ENCODE measurements around the gene LGR4.
"Not testable (repeated sequence)": the region's sequence is repeated elsewhere in the genome, so short reads cannot be mapped to it uniquely, and the experiment has no call there.

Gene LGR4

DNA sequence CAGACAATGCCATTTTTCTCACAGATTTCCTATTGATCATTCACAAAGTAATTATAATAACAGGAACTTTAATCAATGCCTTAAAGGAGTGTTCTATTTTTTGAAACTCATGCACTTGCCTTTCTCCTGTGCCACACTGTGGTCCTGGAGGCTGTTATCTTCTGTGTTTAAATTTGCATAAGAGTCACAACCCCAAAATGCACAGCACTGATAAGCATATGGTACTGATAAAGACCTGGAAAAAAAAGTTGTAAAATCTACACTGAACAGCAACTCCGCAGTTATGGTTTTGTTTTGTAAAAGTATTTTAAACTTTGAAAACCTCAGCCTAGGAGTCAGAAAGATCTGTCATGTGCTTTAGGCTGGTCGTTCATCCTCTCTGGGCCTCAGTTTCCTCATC, 100.4 kb downstream of the LGR4 start:
- no peak for DNase-seq

DNA sequence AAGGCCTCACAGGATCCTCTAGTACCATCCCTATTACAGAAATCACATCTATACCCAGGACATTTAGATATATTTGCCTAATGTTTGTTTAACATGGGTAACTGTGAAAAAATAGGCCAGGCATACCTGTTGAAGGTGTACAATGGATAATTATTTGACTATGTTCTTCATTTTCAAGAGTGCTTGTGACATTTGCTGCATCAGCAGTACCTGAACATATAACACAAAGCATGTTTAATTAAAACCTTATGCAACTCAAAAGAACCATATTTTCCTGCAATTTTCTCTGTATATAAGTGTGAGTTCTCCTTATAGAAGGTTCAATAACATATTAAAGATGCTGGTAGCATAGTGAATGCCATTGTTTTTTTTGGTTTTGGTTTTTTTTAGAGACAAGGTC, 101.1 kb downstream of the LGR4 start:
- DNase-seq: no peak

DNA sequence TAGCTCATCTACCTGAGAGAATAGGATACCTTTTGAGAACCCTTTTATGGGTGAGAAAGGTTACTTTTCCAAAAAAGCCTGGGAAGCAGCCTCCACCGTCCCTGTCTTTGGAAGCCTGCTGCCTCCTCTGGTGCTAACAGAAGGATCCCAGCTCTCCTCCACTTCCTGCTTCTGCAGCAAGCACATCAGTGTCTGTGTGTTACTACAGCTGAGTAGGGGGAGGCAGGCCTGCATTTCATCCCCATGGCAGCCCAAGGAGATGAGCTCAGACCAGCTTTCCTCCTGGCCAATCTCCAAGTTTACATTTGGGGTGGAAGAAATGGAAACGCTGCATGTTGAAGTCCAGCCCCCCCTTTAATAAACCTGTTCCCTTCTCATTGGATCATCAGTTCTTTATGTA, 102.2 kb downstream of the LGR4 start:
- no peak for DNase-seq

DNA sequence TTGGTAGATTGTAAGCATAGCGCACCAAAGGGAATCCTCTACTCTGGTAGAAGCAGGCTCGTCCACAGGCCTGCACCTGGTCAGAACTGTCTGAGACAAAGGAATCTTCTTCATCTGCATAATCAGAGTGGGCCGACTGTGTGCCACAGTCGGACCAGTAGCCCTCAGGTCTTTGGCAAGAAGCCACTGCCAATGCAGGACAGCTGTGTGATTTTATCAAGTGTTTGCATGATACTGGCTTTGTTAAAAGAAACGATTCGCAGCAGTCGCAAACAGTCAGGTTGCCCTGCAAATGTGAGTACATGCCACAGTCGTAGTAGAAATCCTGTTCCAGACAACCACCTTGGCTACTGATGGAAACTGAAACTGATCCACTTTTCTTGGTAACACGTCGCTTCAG, 104.7 kb downstream of the LGR4 start:
- DNase-seq: no peak

DNA sequence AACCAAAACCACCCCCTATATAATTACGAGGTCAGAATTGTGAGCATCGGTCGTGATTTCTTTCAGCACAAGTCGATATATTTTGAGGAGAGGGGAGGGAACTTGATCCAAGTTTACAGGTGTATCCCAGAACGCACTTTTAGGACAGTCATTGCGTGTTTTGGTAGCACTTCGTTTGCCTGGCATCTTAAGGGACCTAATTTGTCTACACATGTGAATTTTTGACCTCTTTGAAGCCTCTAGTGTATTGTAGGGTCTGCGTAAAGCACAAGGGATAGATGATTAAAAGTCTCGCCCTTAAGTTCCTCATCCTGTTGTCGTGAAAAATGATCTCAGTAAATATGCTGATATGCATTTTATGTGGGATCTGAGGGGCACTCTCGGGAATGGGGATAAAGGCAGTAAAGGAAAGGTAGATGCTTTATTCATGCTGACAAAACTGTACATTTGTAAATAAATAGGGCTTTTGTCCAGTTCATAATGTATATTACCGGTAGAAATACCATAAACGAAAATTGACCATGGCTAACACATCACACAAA, 108.9 kb downstream of the LGR4 start:
- DNase-seq: no peak

DNA sequence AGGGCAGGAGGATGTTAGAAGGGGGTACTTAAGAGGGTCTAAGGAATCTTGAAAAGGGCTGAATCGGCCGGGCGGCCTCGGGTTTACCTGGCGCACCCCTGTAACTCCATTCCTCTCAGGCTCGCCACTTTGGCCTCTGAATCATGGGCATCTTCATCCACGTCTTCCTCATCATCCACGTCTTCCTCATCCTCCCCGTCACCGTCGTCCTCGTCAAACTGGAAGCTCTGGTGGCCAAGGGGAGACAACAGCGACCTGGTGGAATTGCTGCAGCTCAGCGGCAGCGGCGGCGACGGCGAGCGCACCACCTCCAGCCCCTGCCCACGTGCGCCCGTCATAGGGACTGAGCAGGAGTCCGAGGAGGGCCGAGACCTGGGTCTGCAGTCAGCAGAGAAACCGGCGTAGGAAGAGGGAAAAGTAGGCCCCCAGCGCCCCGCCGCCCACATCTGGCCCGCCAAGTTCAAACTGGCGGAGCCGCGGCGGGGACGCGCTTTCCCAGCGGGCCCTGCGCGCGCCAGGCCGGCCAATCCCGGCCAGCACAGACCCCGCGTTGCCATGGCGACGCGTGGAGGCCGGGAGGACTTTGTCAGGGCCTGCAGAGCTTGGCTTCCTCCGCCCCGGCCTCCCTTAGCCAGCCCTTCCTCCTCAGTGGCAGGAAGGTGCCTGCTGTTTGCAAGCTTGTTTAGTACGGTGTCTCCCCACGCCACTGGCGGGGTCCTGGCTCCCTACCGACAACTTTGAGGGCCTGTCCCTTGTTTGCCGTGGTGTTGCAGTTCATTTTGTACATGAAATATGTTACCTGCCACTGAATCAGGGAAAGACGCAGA, 109.6 kb downstream of the LGR4 start, which contains the start of gene CCDC34:
TSS of gene CCDC34 (minus strand) at position 467 of the 827 bp plus-strand sequence. CDS start at position 446, 21 bp downstream.
- peak; percentile 81 for DNase-seq

DNA sequence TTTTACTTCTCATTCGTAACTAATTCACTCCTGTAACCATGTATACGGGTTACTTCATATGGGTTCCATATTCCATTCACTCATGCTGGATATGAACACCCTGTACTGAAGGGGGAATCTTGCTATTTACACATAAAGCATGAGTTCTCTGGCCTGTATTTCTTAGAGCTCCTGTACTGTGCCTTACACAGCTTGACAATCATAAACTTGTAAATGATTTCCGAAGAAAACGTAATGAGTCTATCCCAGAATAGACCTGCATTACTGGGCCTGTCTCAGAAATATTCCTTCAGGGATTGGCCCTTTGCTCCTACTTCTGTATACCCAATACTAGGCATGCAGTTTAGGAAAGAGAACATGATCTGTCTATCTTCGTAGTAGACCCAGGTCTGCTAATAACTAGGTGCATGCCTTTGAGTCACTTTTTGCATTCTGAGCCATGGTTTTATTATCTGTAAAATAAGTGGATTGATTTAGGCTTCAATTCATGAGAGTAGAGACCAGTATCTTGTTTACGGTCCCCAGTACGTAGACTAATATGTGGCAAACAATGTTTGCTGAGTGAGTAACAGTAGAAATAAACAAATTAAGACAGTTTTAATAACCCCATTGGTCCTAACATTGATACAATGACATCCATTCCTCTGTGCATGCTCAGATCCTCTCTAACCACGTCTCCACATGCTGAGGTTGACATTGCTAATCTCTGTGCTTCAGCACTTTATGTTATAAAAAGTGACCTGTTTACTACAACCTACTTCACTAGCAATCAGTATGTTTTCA, 110.8 kb downstream of the LGR4 start:
- no peak for DNase-seq

DNA sequence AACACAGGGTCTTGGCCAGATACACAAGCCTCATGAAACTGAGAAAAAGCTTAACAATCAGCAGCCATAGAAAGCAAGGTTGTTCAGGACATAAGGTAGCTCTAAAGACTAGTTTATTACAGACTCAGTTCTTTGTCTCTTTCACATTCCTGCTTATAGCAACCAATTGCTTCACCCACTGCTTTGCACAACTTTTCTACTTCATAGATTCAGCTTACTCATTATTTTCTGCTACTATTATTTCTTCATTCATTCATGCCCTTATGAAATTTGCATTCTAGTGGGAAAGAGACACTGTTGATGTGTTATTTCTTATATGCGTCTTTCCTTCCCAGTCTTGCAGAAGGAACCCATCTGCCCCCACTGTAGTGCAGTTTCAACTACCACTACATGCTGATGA, 114.3 kb downstream of the LGR4 start:
- DNase-seq: no peak

DNA sequence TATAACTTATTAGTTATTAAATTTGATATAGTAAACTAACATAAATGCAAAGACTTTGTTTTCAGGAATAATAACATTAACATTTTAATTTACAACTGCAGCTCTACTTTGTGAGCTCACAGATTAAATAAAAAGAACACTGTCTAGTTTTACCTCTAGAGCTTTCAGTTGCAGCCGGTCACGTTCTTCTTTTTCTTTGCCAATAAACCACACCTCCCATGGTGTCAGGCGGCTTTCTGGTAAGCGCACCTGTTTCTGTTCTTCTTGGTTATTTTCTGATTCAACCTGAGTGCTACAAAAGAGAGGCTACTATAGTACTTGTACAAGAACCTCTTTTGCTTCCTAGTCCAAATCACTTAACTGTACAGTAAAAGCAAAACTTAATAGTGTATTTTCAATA, 115.3 kb downstream of the LGR4 start:
- no peak for DNase-seq

DNA sequence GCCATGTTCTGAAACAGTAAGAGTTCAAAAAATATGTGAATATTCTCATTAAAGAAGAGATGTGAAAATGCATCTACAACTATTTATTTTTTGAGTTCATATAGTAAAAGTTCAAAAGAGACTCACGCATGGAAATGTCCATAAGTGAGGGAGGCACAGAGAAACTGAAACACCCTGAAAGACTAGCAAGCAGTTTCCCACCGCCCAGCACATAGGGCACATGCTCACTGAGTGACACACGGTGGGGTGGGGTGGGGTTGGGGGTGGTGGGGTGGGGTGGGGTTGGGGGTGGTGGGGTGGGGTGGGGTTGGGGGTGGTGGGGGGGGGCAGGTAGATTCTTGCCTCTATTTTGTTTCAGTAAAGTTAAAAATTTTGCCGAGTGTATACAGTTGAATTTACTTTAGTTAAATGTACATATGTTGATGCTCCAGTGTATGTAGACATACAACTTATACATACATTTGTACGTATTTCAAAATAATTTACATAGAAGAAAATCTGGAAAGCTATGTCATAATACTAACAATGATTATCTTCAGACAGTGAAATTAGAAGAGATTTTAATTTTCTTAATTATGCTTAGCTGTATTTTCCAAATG, 115.9 kb downstream of the LGR4 start:
- no peak for DNase-seq

DNA sequence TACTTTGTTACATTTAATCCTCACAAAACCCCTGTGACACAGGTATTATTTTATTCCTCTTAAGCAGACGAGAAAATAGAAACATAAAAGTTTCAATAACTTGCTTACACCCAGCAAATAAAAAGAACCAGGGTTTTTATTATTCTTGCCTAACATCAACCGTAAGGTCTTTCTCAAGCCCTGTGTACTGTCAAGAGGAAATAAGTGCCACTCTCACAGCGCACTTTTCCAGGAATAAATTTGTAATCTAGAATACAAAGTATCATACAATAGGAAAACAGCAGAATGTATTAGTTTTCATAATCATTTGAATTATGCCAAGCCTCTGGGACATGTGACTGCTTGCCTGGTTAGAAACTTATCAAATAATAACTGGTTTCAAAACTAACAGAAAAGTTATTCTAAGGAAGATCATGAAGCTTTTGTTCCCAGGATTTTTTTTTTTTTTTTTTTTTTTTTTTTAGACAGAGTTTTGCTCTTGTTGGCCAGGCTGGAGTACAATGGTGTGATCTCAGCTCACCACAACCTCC, 117.0 kb downstream of the LGR4 start:
- no peak for DNase-seq

DNA sequence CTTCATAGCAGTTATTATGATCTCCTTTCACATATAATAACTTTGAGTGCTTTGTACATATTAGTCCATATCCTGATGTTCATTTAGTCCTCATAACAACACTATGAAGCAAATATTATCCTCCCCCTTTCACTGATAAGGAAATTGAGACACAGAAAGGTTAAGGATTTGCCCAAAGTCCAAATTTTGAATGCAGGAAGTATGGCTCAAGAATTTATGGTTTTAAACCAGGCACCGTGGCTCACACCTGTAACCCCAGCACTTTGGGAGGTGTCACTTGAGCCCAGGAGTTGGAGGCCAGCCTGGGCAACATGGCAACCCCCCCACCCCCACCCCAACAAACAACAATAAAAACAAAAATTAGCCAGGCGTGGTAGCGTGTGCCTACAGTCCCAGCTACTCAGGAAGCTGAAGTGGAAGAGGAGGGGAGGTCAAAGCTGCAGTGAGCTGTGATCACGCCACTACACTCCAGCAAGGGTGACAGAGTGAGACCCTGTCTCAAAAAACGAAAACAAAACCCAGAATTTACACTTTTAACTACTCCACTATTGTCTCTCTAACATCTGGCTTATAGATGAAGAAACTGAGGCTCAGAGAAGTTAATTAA, 118.1 kb downstream of the LGR4 start:
- no peak for DNase-seq

DNA sequence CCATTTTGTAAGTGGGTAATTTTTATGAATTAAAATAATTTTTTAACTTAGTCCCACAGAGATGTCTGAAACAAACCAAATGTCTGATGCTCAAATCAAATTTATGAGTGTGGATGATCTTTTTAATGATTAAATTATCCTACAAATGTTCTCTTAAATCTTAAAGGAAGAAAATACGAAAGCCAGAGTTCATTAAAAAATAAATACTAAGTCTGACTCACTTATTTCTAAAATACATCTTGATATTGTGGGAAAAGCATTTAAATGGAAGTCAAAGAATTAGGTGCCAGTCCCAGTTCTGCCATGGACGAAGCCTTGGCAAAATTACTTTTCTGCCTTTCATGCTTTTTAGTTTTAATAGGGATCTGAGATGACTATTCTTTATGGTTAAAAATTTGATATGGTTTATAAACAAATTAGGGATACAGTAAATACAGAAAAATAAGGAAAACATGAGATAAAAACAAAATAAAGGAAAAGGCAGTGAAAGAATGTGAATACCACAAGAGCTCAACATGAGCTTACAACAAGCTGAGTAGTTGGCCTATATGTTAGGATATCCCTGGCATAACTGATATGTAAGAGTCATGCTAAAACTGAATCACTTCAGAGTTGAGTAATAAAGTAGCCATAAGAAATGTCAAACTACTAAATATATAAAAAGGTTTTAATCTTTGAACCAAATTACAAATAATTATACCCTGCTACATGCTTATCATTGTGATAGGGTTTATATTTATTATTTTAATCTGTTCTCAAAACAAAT, 118.8 kb downstream of the LGR4 start:
- no peak for DNase-seq

DNA sequence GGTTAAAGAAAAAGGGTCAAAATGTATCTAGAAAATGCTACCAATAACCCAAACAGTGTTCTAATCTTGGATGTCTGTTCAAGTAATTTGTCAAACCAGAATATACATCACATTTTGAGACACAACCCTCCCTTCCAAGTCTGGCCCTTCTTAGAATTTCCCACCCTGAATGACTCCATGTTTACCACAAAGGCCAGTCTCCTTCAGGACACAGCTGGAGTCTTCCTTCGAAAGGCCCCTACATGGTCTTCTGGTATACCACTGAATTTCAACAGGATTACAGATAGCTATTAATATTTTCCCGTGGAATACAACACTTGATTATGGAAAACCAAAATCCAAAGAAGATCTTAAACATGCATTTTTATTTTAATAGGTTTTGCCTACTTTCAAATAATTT, 119.8 kb downstream of the LGR4 start:
- no peak for DNase-seq

DNA sequence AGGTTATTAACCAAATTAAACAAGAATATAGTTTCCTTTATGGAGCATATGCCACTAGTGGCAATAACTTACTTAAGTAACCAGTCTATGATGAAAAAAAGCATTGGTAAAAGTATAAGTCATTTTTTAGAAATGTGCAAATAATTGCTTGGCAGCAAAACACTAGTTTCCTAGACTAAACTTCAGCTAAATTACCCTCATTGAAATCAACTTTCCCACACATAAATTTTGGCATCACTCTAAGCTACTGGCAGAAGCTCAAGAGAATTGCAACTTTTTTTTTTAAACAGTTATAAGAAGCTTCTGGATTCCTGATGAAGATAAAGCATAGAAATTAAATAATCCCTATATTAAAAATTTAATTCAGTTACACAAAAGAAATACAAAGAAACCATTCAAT, 122.1 kb downstream of the LGR4 start:
- peak; percentile 87 for DNase-seq

DNA sequence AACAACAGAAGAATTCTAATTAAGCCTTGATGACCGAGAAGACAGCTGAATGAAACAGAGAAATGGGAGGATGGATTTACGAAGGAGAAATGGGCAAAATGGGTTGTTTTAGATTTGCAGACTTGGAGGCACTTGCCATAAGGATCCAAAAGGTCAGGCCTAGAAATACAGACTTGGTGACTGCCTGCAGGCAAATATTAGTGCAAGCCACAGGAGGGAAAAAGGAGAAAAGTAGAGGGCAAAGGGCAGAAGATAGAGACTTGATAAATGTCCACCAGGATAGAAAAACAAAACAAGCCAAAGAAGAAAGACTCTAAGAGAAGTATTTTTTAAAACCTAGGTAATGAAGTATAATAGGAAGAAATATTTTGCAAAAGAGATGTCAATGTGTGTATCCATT, 122.7 kb downstream of the LGR4 start:
- DNase-seq: no peak

DNA sequence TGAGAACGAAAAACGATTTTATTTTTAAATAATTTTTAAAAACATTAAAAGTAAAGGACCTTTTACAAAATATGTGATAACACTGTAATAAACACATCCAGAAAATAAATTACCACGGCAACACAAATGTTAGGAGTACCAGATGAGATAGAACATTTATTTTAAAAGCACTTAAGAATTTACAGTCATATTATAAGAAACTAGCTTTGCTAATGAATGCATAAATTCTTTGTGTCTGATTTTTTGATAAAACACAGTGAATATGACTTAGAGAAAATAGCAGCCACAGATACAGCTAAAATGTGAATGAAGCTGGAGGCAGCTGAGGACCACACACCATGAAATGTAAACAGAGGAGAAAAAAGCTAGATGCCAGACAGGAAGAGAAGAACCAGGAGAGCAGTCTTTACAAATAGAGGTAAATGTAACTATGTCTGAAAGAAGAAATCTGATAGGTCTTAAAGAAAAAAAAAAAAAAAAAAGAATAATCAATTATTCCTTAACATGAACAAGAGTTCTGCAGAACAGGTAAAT, 124.2 kb downstream of the LGR4 start:
- no peak for DNase-seq

DNA sequence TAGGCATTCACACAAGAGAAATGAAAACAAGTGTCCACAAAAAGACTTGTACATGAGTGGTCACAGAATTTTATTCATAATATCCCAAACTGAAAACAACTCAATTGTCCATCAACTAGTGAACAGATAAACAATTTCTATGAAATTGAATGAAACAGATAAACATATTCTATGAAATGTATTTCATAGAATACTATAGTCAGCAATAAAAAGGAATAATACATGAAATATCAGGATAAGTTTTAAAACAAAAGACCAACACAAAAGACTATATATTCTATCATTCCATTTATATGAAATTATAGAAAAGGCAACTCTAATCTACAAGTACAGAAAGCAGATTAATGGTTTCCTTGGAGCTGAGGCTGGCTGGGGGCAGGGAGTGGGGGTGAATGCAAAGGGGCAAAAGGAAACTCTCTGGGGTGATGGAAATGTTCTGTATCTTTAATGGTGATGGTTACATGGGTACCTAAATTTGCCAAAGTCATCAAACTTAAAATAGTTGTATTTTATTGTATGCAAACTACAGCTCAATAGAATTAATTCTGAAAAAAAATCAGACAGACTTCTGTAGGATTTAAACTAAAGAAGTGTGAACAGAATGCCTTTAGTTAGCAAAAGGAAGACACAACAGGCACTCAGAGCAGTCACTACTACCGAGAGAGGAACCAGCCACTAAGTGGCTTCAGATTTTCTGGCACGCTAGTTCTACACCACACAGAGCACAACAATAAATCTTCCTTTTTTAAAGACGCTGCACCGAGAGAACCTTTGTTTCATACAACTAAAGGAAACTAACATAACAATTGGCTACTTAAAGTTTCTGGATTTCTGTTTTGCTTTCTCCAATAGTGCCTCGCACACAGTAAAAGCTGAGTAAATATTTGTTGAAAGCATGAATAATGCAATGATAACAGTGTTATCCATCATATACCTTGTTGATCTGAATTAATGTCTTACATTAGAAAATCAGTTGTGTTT, 124.9 kb downstream of the LGR4 start:
- DNase-seq: no peak

DNA sequence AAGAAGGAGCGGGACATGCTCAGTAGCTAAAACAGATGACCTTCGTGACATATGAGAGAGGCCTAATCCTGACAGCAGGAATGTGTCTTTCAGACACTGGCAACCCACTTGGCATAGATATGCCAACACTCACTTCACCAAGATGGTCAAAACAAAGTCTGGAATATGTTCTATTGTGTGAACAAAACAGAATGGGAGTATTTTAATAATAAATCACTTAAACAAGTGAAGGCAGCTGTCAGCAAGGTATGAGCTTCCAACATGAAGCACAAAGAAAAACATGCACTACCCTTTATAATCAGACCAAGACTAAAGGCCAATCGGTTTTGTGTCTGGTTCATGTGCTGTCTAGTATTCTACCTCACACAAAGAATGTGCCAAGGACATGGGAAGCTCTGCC, 132.6 kb downstream of the LGR4 start:
- DNase-seq: no peak

DNA sequence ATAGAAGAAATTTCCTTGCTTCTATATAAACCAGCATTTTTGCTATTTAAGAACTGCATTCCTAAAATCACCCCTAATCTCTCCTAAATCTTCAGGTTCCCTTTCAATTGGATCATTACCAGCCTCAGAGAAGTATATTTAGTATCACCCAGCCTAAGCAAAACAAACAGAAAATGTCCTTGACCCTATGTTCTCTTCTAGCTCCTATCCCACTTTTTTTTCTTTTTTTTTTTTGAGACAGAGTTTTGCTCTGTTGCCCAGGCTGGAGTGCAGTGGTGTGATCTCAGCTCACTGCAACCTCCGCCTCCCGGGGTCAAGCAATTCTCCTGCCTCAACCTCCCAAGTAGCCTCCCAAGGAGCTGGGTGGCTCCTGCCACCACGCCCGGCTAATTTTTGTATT, 137.8 kb downstream of the LGR4 start:
- not testable (repeated sequence) for DNase-seq

DNA sequence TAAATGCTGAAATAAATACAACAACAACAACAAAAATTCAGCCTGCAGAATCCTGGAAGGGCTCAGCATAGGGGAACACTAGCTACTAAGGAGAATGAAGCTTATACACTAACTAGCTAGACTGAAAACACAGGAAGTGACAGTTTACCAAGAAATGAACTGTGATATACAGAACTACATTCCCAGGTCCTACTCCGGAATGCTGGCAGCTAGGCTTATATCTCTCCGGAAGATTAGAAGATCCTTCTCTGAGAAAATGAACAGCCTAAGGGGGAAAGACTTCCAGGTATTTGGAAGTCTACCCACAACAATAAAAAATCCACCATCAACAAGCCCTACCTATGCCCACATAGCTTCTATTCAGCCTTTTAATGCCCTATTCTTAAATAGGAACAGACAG, 140.6 kb downstream of the LGR4 start:
- DNase-seq: no peak
